Fibroblast of pulmonary artery (primary cell): ENCODE data around the gene SYT14.

Experiments used
- DNase-seq: peaks from one replicate; pipeline ENCODE4 v3.0.0-alpha.2; 2010; ENCODE audit warnings: low read depth
- H3K4me3 ChIP-seq: replicated peaks from 2 replicates; pipeline ENCODE4 v1.5.1; 2011; ENCODE audit warnings: low read depth, mild to moderate bottlenecking, control low read depth, low read length, moderate library complexity
- CTCF ChIP-seq: IDR thresholded peaks from 2 replicates; pipeline ENCODE4 v1.5.1; 2011; ENCODE audit warnings: mild to moderate bottlenecking, control low read depth, low read length, inconsistent platforms; ENCODE audit errors: missing control alignments

The SYT14 gene

GRCh38 chr1:210076620-210077019 is 138.6 kb downstream of the SYT14 start:
- no peak overlapping the region for H3K4me3 ChIP-seq
- DNase-seq: no peak
- no peak for TF ChIP-seq CTCF

GRCh38 chr1:210081494-210081893 is 143.5 kb downstream of the SYT14 start:
- DNase-seq: no peak
- no peak for TF ChIP-seq CTCF
- no peak overlapping the region for H3K4me3 ChIP-seq

DNA sequence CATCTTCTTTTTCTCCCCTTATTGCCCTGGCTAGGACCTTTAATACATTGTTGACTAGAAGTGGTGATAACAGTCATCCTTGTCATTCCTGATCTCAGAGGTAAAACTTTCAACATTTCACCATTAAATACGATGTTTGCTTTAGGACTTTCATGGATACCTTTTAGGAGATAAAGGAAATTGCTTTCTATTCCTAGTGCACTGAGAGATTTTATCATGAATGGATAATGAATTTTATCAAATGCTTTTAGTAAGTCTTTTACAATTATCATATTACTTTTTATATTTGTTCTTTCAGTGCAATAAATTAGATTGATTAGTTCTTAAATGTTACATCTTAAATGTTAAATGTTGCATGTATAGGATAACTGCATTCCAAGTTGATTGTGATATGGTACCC is 147.3 kb downstream of the SYT14 start:
- H3K4me3 ChIP-seq: no peak overlapping the region
- DNase-seq: no peak
- no peak for TF ChIP-seq CTCF

GRCh38 chr1:210087058-210087457 is 149.0 kb downstream of the SYT14 start:
- TF ChIP-seq CTCF: no peak
- DNase-seq: no peak
- no peak overlapping the region for H3K4me3 ChIP-seq

DNA sequence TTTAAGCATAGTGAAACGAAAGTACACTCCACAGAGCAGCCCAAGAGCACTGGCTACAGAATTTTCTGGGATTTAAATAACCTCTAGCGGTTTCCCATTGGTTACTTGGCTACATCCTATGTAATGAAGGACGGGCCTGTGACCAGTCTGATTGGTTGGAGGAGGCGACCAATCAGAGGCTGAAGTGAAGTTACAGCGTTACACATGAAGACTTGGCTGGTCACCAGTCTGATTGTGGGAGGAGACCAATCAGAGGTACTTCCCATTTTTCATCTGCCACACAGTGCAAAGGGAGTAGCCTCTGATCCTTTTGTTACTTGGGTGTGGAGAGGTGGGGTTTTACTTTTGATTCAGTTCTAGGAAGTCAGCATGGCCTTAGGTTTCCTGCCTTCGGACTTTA is 151.8 kb downstream of the SYT14 start:
- no peak for DNase-seq
- TF ChIP-seq CTCF: no peak
- no peak overlapping the region for H3K4me3 ChIP-seq

DNA sequence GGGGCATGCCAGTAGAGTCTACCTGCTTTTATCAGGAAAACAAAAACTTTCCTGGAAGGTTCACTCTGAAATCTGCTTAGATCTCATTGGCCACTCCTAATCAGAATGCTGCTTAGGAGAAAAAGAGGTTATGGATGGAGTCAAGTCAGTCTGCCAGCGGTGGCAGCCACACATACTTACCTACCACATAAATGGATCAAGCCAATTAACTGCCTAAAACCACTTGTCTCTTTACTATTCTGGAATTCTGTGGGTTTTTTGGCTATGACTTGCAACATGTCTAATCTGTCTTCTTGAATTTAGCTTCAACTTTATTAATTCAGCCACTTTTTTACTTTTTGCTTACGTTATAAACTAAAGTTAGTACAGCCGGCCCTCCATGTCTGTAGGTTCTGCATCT is 154.3 kb downstream of the SYT14 start:
- DNase-seq: no peak
- no peak overlapping the region for H3K4me3 ChIP-seq
- TF ChIP-seq CTCF: no peak

DNA sequence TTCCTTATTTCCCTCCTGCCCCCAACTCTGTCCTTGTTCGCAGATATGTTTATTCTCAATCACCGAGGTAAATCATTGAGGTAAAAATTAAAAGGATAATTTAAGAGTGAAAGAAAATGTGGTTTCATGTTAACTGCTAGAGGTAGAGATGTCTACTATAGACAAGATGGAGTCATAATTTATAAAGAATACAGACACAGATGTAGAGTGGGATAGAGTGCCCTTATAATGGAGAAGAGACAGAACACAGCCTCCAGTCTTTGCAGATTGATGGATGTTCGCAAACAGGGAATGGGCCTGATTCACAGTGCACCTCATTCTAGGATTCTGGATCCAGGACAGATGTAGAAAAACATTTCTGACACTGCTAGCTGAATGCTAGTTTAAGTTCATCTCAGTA is 155.4 kb downstream of the SYT14 start:
- H3K4me3 ChIP-seq: no peak overlapping the region

More for the DNA sequence above, 155.4 kb downstream of the SYT14 start:
- TF ChIP-seq CTCF: no peak
- no peak for DNase-seq
